A204.1 (cell line): Measurements from ENCODE around the gene C16orf95.

Experiments used
- FAIRE-seq: peaks from 2 replicates; lab custom pipeline; 2012; peaks lifted over from hg19 to GRCh38; lab: Jason Lieb, UNC

C16orf95 gene

DNA sequence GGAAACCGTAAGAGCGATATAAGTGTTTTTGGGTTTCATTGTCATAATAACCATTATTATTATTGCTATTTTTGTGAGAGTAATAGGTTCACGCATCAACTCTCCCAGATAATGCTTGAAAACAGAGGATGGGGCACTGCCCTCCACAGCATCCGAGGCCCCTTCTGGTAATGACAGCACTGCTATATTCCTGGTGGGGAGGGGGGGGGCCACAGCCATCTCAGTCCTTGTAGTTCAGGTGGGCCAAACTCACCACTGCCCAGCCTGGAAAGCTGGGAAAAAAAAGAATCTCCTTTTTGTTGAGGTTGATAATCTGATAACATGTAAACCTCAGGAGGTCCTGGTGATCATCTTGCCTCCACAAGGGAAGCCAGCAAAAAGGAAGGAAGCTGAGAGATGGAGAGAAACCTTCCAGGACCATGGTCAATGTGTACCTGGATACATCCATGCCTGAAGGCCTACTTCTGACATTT lies 706 bp downstream of the C16orf95 start:
- no peak for FAIRE-seq

- FAIRE-seq = no peak
These were observed 2.2 kb downstream of the C16orf95 start for GRCh38 chr16:87314990-87315420.

GRCh38 chr16:87312008-87312407 lies 5.2 kb downstream of the C16orf95 start:
- no peak for FAIRE-seq

GRCh38 chr16:87311387-87311786 lies 5.8 kb downstream of the C16orf95 start:
- no peak for FAIRE-seq

DNA sequence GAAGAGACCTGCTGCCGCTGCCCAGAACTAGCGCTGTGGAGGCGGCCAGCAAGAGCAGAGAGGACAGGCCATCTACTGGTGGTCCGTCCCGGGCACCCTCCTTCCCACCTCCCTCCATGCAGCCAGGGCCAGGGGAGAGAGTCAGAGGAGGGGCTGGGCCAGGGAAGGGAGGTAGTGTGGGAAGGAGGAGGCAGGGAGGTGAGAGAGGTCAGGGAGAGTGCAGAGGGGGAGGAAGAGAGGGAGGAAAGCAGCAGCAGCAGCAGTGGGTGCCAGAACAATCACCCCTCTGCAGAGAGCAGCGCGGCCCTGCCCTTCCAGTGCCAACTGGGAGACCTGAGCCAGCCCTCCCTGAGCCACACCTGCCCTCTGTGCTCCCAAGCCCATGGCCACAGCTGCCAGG lies 6.6 kb downstream of the C16orf95 start:
- no peak for FAIRE-seq

- no peak for FAIRE-seq
These were observed 7.3 kb downstream of the C16orf95 start for GRCh38 chr16:87309620-87310525.

GRCh38 chr16:87308826-87309225 lies 8.4 kb downstream of the C16orf95 start:
- no peak for FAIRE-seq

DNA sequence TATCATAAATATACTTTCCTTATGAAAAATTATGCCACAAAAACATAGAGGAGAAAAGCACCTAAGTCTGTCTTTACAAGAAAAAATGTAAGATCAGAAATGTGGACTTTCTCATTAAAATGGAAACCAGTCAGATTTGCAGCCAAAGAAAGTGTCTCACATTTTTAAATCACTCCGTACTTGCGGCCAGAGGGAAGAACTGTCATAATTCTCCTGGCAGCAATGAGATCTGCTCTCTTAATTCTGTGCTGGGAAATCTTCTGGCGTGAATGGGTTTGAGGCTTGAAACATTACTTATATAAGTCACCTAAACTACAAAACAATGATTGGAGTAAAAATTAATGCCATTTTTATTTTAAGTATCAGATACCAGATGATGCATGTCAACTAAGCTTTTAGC lies 10.7 kb downstream of the C16orf95 start:
- FAIRE-seq = no peak

- FAIRE-seq = no peak
These were observed 11.4 kb downstream of the C16orf95 start for GRCh38 chr16:87305505-87306391.

- no peak for FAIRE-seq
These were observed 12.2 kb downstream of the C16orf95 start for GRCh38 chr16:87304951-87305350.

DNA sequence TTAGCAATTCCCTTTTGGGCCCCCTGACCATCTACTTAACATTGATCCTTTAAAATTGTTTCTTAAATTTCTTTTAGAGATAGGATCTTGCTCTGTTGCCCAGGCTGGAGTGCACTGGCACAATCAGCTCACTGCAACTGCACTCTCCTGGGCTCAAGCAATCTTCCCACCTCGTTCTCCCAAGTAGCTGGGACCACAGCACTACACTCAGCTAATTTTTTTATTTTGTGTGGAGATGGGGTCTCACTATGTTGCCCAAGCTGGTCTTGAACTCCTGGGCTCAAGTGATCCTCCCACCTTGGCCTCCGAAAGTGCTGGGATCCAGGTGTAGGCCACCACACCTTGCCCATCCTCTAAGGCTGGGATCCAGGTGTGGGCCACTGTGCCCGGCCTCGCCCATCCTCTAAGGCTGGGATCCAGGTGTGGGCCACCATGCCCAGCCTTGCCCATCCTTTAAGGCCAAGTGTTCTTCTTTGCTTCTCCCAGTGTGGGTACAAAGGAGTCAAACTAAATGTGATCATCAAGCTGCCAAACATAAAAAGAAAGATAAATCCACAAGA lies 13.2 kb downstream of the C16orf95 start:
- FAIRE-seq = no peak

GRCh38 chr16:87303431-87303930 lies 13.7 kb downstream of the C16orf95 start:
- no peak for FAIRE-seq

DNA sequence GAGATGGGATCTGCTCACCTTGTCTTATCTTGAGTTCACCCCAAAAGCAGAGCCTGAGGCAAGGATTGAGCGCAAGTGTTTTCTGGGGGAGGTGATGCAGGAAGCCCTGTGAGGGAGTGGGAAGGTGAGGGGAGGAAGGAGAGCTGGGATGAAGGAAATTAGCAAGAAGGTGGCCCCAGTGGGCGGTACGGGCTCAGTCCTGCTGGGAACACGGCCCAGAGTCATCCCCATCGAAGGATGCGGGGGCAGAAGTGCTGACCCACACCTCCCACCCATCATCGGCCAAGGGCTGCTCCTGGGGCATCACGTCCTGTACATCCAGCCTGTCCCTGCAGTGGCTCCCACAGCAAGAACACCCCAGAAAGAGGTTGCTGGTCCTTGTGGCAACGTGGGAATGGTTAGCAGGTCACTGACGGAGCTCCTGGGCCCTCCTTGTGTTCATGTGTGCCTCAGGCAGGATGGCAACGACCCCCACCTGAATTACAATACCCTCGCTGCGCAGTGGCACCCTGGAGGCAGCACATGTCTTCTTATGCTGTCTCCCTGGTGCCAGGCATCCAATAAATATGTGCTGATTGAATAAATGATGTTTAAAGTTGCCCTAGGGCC lies 18.2 kb downstream of the C16orf95 start:
- no peak for FAIRE-seq

GRCh38 chr16:87297918-87298631 lies 19.1 kb downstream of the C16orf95 start:
- no peak for FAIRE-seq

- FAIRE-seq = no peak
These were observed 19.8 kb downstream of the C16orf95 start for GRCh38 chr16:87297407-87297806.

DNA sequence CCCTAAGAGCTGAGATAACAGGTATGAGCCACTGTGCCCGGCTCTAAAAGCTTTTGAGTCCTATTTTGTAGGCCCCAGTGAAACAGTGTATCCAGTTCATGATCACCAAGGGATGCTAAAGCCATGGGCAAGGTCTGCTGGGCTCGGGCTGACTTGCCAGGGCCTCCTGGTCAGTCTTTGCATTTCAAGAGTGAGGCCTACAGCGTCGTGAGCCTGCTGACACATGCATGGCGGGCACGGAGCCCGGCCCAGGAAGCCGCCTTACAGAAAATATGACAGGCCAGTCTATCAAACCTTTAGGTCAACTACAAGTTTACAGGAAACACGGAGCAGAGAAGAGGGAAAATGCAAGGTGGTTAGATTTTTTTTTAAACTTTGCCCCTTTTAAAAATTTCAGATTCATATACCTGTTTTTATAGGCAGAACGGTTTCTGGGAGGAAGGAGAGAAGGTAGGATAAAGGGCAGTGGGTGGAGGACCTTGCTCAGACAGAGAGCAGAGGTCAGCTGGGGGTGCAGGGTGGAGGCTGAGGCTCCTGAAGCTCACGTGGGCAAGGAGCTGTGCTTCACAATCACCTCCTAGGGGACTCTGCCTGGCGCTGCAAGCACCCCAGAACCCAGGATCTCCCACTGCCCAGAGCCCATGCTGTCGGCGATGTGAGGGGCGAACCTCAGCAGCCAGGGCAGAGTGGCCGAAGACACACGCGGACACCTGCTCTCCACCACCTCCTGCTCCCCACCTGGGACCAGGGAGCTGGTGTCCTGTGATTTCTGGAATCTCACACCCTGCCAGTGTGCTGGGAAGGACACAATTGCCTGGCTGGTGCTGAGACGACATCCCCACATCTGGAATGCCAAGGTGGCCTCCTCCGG lies 21.3 kb downstream of the C16orf95 start:
- FAIRE-seq = no peak

GRCh38 chr16:87295259-87295658 lies 21.9 kb downstream of the C16orf95 start:
- no peak for FAIRE-seq

DNA sequence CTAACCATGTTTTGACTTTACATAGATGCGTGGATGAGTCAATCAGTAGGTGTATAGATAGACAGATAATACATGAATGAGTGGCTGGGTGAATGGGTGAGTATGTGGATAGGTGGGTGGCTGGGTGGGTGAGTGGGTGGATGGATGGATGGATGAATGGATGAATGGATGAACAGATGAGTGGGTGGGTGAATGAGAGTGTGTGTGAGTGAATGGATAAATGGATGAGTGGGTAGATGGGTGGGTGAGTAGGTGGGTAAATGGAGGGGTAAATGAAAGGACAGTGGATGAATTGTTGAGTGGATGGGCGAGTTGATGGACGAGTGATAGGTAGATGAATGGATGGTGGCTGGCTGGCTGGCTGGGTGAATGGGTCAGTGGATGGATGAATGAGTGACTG lies 23.2 kb downstream of the C16orf95 start:
- FAIRE-seq = no peak

- no peak for FAIRE-seq
These were observed 25.2 kb downstream of the C16orf95 start for GRCh38 chr16:87291944-87292343.

DNA sequence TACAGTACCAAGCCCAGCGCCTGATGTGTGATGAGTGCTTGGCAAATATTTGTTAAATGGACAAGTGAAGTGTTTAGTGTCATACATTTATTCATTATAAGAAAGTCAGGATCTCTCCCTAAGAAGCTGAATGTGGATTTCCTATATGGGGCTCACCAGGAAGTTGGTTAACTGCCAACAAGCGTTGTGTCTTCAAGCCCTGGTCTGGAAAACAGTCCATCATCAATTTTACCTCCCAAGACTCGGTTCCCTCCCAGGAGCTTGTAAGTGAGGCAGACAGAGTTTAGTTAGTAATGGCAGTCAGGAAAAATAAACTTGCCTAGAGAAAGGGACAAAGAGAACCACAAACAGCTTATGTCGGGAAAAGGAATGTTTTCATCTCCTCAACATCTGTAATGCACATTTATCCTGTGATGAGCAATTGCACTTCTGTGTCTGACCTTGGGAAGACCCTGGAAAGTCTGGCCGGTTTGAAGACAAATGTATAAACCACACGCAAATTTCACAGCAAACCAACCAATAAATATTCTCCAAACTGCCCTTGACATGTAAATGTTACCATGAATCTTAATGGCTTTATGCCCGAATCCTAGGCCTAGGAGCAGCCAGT lies 28.3 kb downstream of the C16orf95 start:
- FAIRE-seq = no peak
